ENCODE data around the gene MAP3K9. TPM values are rescaled to one million over a fixed set of nuclear protein-coding genes. Genes with fewer than 3 reads are reported as not detected.

MAP3K9 gene
- total and polyA plus RNA-seq, 5 donors = 1.4 to 2.5 (median 1.9) TPM

GRCh38 chr14:70816525-70816924 is 7.2 kb upstream of the MAP3K9 start:
- Histone ChIP-seq H3K4me1 (ENCODE audit: control insufficient read depth, insufficient read depth, low read length) (no peaks in the 10 kb centered on the region), H3K9me3 (ENCODE audit: control insufficient read depth, low read length) (no peaks in the 10 kb centered on the region), H3K4me3 (ENCODE audit: low read length) (no peak overlapping the region), H3K27me3 (ENCODE audit: control insufficient read depth, insufficient read depth) (no peaks in the 10 kb centered on the region), H3K27ac (ENCODE audit: low read length) (no peak overlapping the region)
- no peak for DNase-seq
- WGBS = 71% methylated on average over 8 of the region's 8 CpGs
- intact Hi-C loops (cut with DNase I) = loop anchor here in 2 of 4 donors (2.0 to 10.0 kb wide), 4 partner anchors 102 to 194 kb away; no protein-coding TSS in a partner anchor
- no peak for ATAC-seq

GRCh38 chr14:70814466-70814865 is 5.2 kb upstream of the MAP3K9 start:
- no peak overlapping the region for H3K4me3 ChIP-seq (ENCODE audit: low read length)
- WGBS = 81% methylated on average over 1 of the region's 1 CpG
- no peak overlapping the region for H3K27ac ChIP-seq (ENCODE audit: low read length)
- no peaks in the 10 kb centered on the region for H3K9me3 ChIP-seq (ENCODE audit: control insufficient read depth, low read length)
- H3K4me1 ChIP-seq (ENCODE audit: control insufficient read depth, insufficient read depth, low read length) = no peaks in the 10 kb centered on the region
- intact Hi-C loops (cut with DNase I) = loop anchor here in 2 of 4 donors (10.0 kb wide), 2 partner anchors 100 to 190 kb away; no protein-coding TSS in a partner anchor
- DNase-seq = no peak
- ATAC-seq = no peak
- H3K27me3 ChIP-seq (ENCODE audit: control insufficient read depth, insufficient read depth) = no peaks in the 10 kb centered on the region

- Histone ChIP-seq H3K4me3 (ENCODE audit: low read length) (no peak overlapping the region), H3K9me3 (ENCODE audit: control insufficient read depth, low read length) (no peaks in the 10 kb centered on the region), H3K4me1 (ENCODE audit: control insufficient read depth, insufficient read depth, low read length) (peaks cover 2% of the 10 kb centered on the region), H3K27me3 (ENCODE audit: control insufficient read depth, insufficient read depth) (no peaks in the 10 kb centered on the region), H3K27ac (ENCODE audit: low read length) (no peak overlapping the region)
- WGBS = 71% methylated on average over 2 of the region's 2 CpGs
- DNase-seq (no peak), ATAC-seq (no peak)
- intact Hi-C loops (cut with DNase I) = loop anchor here in 2 of 4 donors (10.0 kb wide), 2 partner anchors 97 to 187 kb away; no protein-coding TSS in a partner anchor
Observed at GRCh38 chr14:70812124-70812818, 3.0 kb upstream of the MAP3K9 start.

GRCh38 chr14:70811578-70811977 is 2.3 kb upstream of the MAP3K9 start:
- DNase-seq (no peak), ATAC-seq (no peak)
- H3K4me3 ChIP-seq (ENCODE audit: low read length) = no peak overlapping the region
- intact Hi-C loops (cut with DNase I) = loop anchor here in 2 of 4 donors (10.0 kb wide), 2 partner anchors 97 to 187 kb away; no protein-coding TSS in a partner anchor
- no peaks in the 10 kb centered on the region for H3K27me3 ChIP-seq (ENCODE audit: control insufficient read depth, insufficient read depth)
- no peak overlapping the region for H3K27ac ChIP-seq (ENCODE audit: low read length)
- H3K9me3 ChIP-seq (ENCODE audit: control insufficient read depth, low read length) = no peaks in the 10 kb centered on the region
- WGBS = 86% methylated on average over 2 of the region's 2 CpGs
- peaks cover 2% of the 10 kb centered on the region for H3K4me1 ChIP-seq (ENCODE audit: control insufficient read depth, insufficient read depth, low read length)

- no peak overlapping the region for H3K4me3 ChIP-seq (ENCODE audit: low read length)
- H3K9me3 ChIP-seq (ENCODE audit: control insufficient read depth, low read length) = no peaks in the 10 kb centered on the region
- peaks cover 2% of the 10 kb centered on the region for H3K4me1 ChIP-seq (ENCODE audit: control insufficient read depth, insufficient read depth, low read length)
- ATAC-seq = no peak
- intact Hi-C loops (cut with DNase I) = loop anchor here in 2 of 4 donors (10.0 kb wide), 2 partner anchors 96 to 186 kb away; no protein-coding TSS in a partner anchor
- H3K27me3 ChIP-seq (ENCODE audit: control insufficient read depth, insufficient read depth) = no peaks in the 10 kb centered on the region
- H3K27ac ChIP-seq (ENCODE audit: low read length) = no peak overlapping the region
- DNase-seq = no peak
- 89% methylated on average over 2 of the region's 2 CpGs for WGBS
Observed at GRCh38 chr14:70811050-70811449, 1.7 kb upstream of the MAP3K9 start.

- no peaks in the 10 kb centered on the region for H3K27me3 ChIP-seq (ENCODE audit: control insufficient read depth, insufficient read depth)
- DNase-seq (no peak), ATAC-seq (no peak)
- no peak overlapping the region for H3K4me3 ChIP-seq (ENCODE audit: low read length)
- H3K27ac ChIP-seq (ENCODE audit: low read length) = no peak overlapping the region
- 49% methylated on average over 7 of the region's 7 CpGs for WGBS
- H3K4me1 ChIP-seq (ENCODE audit: control insufficient read depth, insufficient read depth, low read length) = peaks cover 2% of the 10 kb centered on the region
- intact Hi-C loops (cut with DNase I) = loop anchor here in 2 of 4 donors (10.0 kb wide), 2 partner anchors 96 to 186 kb away; no protein-coding TSS in a partner anchor
- no peaks in the 10 kb centered on the region for H3K9me3 ChIP-seq (ENCODE audit: control insufficient read depth, low read length)
Observed at GRCh38 chr14:70810621-70811020, 1.3 kb upstream of the MAP3K9 start.

- H3K4me1 ChIP-seq (ENCODE audit: control insufficient read depth, insufficient read depth, low read length) = peaks cover 2% of the 10 kb centered on the region
- no peak overlapping the region for H3K27ac ChIP-seq (ENCODE audit: low read length)
- intact Hi-C loops (cut with DNase I) = no loop called here
- H3K4me3 ChIP-seq (ENCODE audit: low read length) = peak overlapping the region; percentile 64
- DNase-seq (peak; percentile 28 to 77 (median 63)), ATAC-seq (peak; percentile 25 to 43)
- WGBS = 1% methylated on average over 77 of the region's 77 CpGs
- no peaks in the 10 kb centered on the region for H3K27me3 ChIP-seq (ENCODE audit: control insufficient read depth, insufficient read depth)
- H3K9me3 ChIP-seq (ENCODE audit: control insufficient read depth, low read length) = no peaks in the 10 kb centered on the region
Observed at GRCh38 chr14:70808416-70809224, 693 bp downstream of the MAP3K9 start.

GRCh38 chr14:70807898-70808415 is 1.4 kb downstream of the MAP3K9 start:
- 6% methylated on average over 6 of the region's 6 CpGs for WGBS
- Histone ChIP-seq H3K27ac (ENCODE audit: low read length) (no peak overlapping the region), H3K9me3 (ENCODE audit: control insufficient read depth, low read length) (no peaks in the 10 kb centered on the region), H3K4me1 (ENCODE audit: control insufficient read depth, insufficient read depth, low read length) (peaks cover 2% of the 10 kb centered on the region), H3K4me3 (ENCODE audit: low read length) (peak overlapping the region; percentile 64), H3K27me3 (ENCODE audit: control insufficient read depth, insufficient read depth) (no peaks in the 10 kb centered on the region)
- intact Hi-C loops (cut with DNase I) = no loop called here
- ATAC-seq (no peak), DNase-seq (no peak)

- DNase-seq (no peak), ATAC-seq (no peak)
- intact Hi-C loops (cut with DNase I) = no loop called here
- H3K4me1 ChIP-seq (ENCODE audit: control insufficient read depth, insufficient read depth, low read length) = peaks cover 2% of the 10 kb centered on the region
- H3K4me3 ChIP-seq (ENCODE audit: low read length) = no peak overlapping the region
- no peak overlapping the region for H3K27ac ChIP-seq (ENCODE audit: low read length)
- no peaks in the 10 kb centered on the region for H3K27me3 ChIP-seq (ENCODE audit: control insufficient read depth, insufficient read depth)
- H3K9me3 ChIP-seq (ENCODE audit: control insufficient read depth, low read length) = no peaks in the 10 kb centered on the region
- WGBS = 70% methylated on average over 1 of the region's 1 CpG
Observed at GRCh38 chr14:70804556-70805162, 4.7 kb downstream of the MAP3K9 start.

GRCh38 chr14:70803321-70804310 is 5.7 kb downstream of the MAP3K9 start:
- Histone ChIP-seq H3K9me3 (ENCODE audit: control insufficient read depth, low read length) (no peaks in the 10 kb centered on the region), H3K27me3 (ENCODE audit: control insufficient read depth, insufficient read depth) (no peaks in the 10 kb centered on the region), H3K4me1 (ENCODE audit: control insufficient read depth, insufficient read depth, low read length) (peaks cover 2% of the 10 kb centered on the region), H3K4me3 (ENCODE audit: low read length) (no peak overlapping the region), H3K27ac (ENCODE audit: low read length) (no peak overlapping the region)
- 87% methylated on average over 3 of the region's 3 CpGs for WGBS
- ATAC-seq (no peak), DNase-seq (no peak)
- intact Hi-C loops (cut with DNase I) = no loop called here
